ENCODE measurements around the gene MPZL2.

DNA sequence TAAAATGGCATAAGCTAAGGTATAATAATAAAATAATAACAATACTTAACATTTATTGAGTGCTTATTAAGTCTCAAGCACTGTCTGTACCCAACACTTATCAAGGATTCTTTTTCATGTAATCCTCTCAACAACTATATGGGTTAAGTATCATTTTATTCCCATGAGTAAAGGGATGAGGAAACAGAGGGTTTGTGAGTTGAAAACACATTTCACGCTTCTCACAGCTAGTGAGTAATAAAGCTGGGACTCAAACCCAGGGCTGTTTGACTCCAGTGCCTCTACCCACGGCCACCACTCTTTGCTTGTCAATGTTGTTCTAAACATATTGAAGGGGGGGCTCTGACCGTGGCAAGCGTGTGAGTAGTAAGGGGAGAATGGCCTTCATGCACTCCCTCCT is 49.1 kb upstream of the MPZL2 start:
- no peak for TF ChIP-seq SP1 (IDR thresholded peaks at IDR 0.05)
- TF ChIP-seq, protein P1, sequence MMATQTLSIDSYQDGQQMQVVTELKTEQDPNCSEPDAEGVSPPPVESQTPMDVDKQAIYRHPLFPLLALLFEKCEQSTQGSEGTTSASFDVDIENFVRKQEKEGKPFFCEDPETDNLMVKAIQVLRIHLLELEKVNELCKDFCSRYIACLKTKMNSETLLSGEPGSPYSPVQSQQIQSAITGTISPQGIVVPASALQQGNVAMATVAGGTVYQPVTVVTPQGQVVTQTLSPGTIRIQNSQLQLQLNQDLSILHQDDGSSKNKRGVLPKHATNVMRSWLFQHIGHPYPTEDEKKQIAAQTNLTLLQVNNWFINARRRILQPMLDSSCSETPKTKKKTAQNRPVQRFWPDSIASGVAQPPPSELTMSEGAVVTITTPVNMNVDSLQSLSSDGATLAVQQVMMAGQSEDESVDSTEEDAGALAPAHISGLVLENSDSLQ (IDR thresholded peaks at IDR 0.05) = no peak
- no peak for TF ChIP-seq NFRKB (IDR thresholded peaks at IDR 0.05)
- no peak for TF ChIP-seq ELF4 (IDR thresholded peaks at IDR 0.05)
- TF ChIP-seq BHLHE40 (IDR thresholded peaks at IDR 0.05; ENCODE audit: borderline replicate concordance) = no peak

Data from HEK293T (cell line).